Measurements from ENCODE around the gene RPL7A. TPM values are rescaled to one million over a fixed set of nuclear protein-coding genes. Genes with fewer than 3 reads are reported as not detected.

RPL7A gene
- total and polyA plus RNA-seq, 2 of the 13 experiments (the other 11 are each of a cell fraction or from before 2014, with no cell fraction given), result 2,401 to 2,938 TPM

DNA sequence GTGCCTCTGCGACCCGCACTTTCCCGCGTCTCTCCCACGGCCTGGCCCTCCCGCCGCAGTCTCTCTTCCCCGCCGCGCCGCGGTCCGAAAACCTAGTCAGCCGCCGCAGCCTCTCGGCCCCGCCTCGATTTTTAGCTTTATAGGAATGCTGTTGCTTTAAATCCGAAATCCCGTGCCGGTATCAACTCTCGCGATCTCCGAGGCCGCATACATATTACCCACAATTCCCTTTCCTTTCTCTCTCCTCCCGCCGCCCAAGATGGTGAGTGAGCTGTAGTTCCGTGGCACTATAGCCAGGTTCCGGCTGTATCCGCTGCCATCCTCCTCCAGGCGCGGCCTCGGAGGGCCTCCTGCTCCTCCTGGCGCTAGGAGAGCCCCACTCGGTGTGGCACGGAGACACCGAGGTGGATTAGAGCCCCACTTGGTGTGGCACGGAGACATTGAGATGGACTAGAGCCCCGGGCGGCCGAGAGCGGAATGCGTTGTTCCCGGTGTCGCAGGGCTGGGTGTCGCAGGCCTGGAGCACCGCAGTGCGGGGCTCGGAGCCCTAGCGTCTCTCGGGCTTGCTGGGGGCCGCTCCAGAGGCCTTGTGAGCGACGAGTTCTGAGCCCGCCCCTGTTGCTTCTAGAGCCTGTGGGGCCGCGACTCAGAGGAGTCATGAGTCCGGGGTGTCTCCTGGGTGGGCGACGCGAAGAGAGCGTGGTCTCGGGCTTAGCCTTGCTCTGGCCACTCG lies at the start of gene RPL7A, which contains the start of gene MED22 (continued):
- TF ChIP-seq ZNF235 (CRISPR knock-in tag; IDR thresholded peaks at IDR 0.05; ENCODE audit: borderline replicate concordance) (peak; percentile 75), ZNF790 (CRISPR knock-in tag; IDR thresholded peaks at IDR 0.05; ENCODE audit: borderline replicate concordance) (peak; percentile 42; the same call in 1 of the 2 replicates), ZNF224 (CRISPR knock-in tag; IDR thresholded peaks at IDR 0.05) (0 out of 2 replicates have a peak, but pooled peaks have one; percentile 25), KDM3A (CRISPR knock-in tag; IDR thresholded peaks at IDR 0.05; ENCODE audit: low read depth) (0 out of 2 replicates have a peak, but pooled peaks have one; percentile 59), HMG20B (CRISPR knock-in tag; conservative IDR thresholded peaks at IDR 0.05) (no peak), ELF3 (CRISPR knock-in tag; IDR thresholded peaks at IDR 0.05) (peak; percentile 55; the same call in 1 of the 2 replicates), ELF4 (CRISPR knock-in tag; IDR thresholded peaks at IDR 0.05; ENCODE audit: borderline replicate concordance) (no peak), ZFP36 (IDR thresholded peaks at IDR 0.05; ENCODE audit: borderline replicate concordance, low read depth, low read length, partially characterized antibody) (no peak), TCF7L2 (IDR thresholded peaks at IDR 0.05; ENCODE audit: low read depth, low read length) (no peak), ZNF547 (CRISPR knock-in tag; IDR thresholded peaks at IDR 0.05) (peak; percentile 47; the same call in 1 of the 2 replicates), THAP11 (CRISPR knock-in tag; IDR thresholded peaks at IDR 0.05) (peak; percentile 87), GTF3A (CRISPR knock-in tag; conservative IDR thresholded peaks at IDR 0.05) (no peak), PRMT3 (CRISPR knock-in tag; IDR thresholded peaks at IDR 0.05; ENCODE audit: borderline replicate concordance, low read depth) (no peak), TOE1 (CRISPR knock-in tag; IDR thresholded peaks at IDR 0.05) (no peak), ZNF143 (CRISPR knock-in tag; IDR thresholded peaks at IDR 0.05) (peak; percentile 91), HNRNPK (IDR thresholded peaks at IDR 0.05; ENCODE audit: low read depth, low read length, poor library complexity, severe bottlenecking) (peak; percentile 72), HMG20A (CRISPR knock-in tag; IDR thresholded peaks at IDR 0.05; ENCODE audit: borderline replicate concordance) (0 out of 2 replicates have a peak, but pooled peaks have one; percentile 25), REXO4 (CRISPR knock-in tag; IDR thresholded peaks at IDR 0.05; ENCODE audit: borderline replicate concordance) (no peak), KDM5A (IDR thresholded peaks at IDR 0.05; ENCODE audit: borderline replicate concordance, low read length) (peak; percentile 60), SNAI1 (CRISPR knock-in tag; IDR thresholded peaks at IDR 0.05; ENCODE audit: borderline replicate concordance) (peak; percentile 20; the same call in 1 of the 2 replicates), MEIS1 (CRISPR knock-in tag; IDR thresholded peaks at IDR 0.05; ENCODE audit: borderline replicate concordance) (no peak), SMARCE1 (IDR thresholded peaks at IDR 0.05; ENCODE audit: borderline replicate concordance) (no peak), NFKBIZ (CRISPR knock-in tag; IDR thresholded peaks at IDR 0.05) (0 out of 2 replicates have a peak, but pooled peaks have one; percentile 48), ZNF572 (CRISPR knock-in tag; IDR thresholded peaks at IDR 0.05) (no peak), ZFP90 (CRISPR knock-in tag; IDR thresholded peaks at IDR 0.05; ENCODE audit: borderline replicate concordance) (peak; percentile 83; the same call in 1 of the 2 replicates), PHB2 (IDR thresholded peaks at IDR 0.05; ENCODE audit: partially characterized antibody) (no peak), CENPX (CRISPR knock-in tag; IDR thresholded peaks at IDR 0.05) (no peak), SATB2 (CRISPR knock-in tag; IDR thresholded peaks at IDR 0.05) (no peak)
- TF ChIP-seq, protein P1, sequence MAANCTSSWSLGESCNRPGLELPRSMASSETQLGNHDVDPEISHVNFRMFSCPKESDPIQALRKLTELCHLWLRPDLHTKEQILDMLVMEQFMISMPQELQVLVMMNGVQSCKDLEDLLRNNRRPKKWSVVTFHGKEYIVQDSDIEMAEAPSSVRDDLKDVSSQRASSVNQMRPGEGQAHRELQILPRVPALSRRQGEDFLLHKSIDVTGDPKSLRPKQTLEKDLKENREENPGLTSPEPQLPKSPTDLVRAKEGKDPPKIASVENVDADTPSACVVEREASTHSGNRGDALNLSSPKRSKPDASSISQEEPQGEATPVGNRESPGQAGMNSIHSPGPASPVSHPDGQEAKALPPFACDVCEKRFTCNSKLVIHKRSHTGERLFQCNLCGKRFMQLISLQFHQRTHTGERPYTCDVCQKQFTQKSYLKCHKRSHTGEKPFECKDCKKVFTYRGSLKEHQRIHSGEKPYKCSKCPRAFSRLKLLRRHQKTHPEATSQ (CRISPR knock-in tag; IDR thresholded peaks at IDR 0.05; ENCODE audit: borderline replicate concordance), result 0 out of 2 replicates have a peak, but pooled peaks have one; percentile 10
- TF ChIP-seq, protein P2, sequence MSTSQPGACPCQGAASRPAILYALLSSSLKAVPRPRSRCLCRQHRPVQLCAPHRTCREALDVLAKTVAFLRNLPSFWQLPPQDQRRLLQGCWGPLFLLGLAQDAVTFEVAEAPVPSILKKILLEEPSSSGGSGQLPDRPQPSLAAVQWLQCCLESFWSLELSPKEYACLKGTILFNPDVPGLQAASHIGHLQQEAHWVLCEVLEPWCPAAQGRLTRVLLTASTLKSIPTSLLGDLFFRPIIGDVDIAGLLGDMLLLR (CRISPR knock-in tag; IDR thresholded peaks at IDR 0.05), result no peak

Data from HepG2 (cell line).